Transverse colon (tissue), 4 donors: ENCODE measurements around the gene GTF2IRD2. TPM values are rescaled to one million over a fixed set of nuclear protein-coding genes. Genes with fewer than 3 reads are reported as not detected.
A peak's percentile ranks its signal among the peaks of the same experiment; 100 is the strongest.
"Not testable (repeated sequence)": the region's sequence is repeated elsewhere in the genome, so short reads cannot be mapped to it uniquely, and the experiment has no call there.

Experiments used
- DNase-seq: peaks from one replicate; pipeline ENCODE4 v3.0.0-alpha.2; 2019
- H3K27ac ChIP-seq, 4 donors: fragments of 200-600 bp; sonication (generic); 2 replicates each; pipeline ENCODE4 v1.5.1; 2016 to 2018; ENCODE audit warnings: inconsistent platforms in 4 of 4
- H3K27me3 ChIP-seq: fragments of 200-600 bp; sonication (generic); 2 replicates; pipeline ENCODE4 v1.5.1; 2017; ENCODE audit warnings: inconsistent platforms
- H3K36me3 ChIP-seq, 4 donors: fragments of 200-600 bp; sonication (generic); 2 replicates each; pipeline ENCODE4 v1.5.1; 2017 to 2019; ENCODE audit warnings: inconsistent platforms in 4 of 4
- H3K4me1 ChIP-seq, 4 donors: fragments of 200-600 bp; sonication (generic); 2 replicates each; pipeline ENCODE4 v1.5.1; 2017 to 2020; ENCODE audit warnings: inconsistent platforms in 4 of 4
- H3K4me3 ChIP-seq, 4 donors: fragments of 200-600 bp; sonication (generic); 1 replicate in 1 of 4; 2 replicates in 3 of 4; pipeline versions ENCODE4 v1.5.1 to v1.6.1; 2017 to 2019; ENCODE audit warnings: inconsistent platforms in 4 of 4
- H3K9me3 ChIP-seq, 2 donors: fragments of 200-600 bp; sonication (generic); 2 replicates each; pipeline ENCODE4 v1.5.1; 2017 to 2019; ENCODE audit warnings: inconsistent platforms in 2 of 2
- WGBS, 2 donors: methylation state at CpG; one replicate each; pipeline ENCODE4 v1.1.5; 2018; ENCODE audit warnings: low coverage in 1 of 2; 5-methylcytosine and 5-hydroxymethylcytosine counted together
- in situ Hi-C, 4 donors: fragments of 200-750 bp; cut with MboI; loops; one replicate each; pipeline versions ENCODE4 v1.15.0 to v1.15.1; 2017; ENCODE audit warnings: low sequenced_read_pairs in 3 of 4, low pct_ligation_motif_present in 1 of 4, low pct_unique_long_range_greater_than_20kb in 1 of 4
- intact Hi-C: fragments of 100-400 bp; cut with DNase I; formaldehyde crosslinking; loops from one replicate; pipeline ENCODE4 v1.15.1; 2023; ENCODE audit warnings: low total_unique reads
- total RNA-seq, 4 donors: library from RNA; depleted of rRNA; stranded (reverse); fragments of >200 nt; gene quantifications; one replicate each; pipeline ENCODE4 v1.1.0, GENCODE V29; 2016
- TF ChIP-seq, protein P1 (sequence below), 5 experiments: fragments of 200-600 bp in 3 of 5; fragments of 450-650 bp in 2 of 5; sonication (generic) in 3 of 5; IDR thresholded peaks; 1 replicate in 2 of 5; 2 replicates in 3 of 5; pipeline ENCODE4 v1.5.1; 2016 to 2017; ENCODE audit warnings: antibody characterized with exemption in 5 of 5, inconsistent platforms in 3 of 5, mild to moderate bottlenecking in 2 of 5, moderate library complexity in 1 of 5

The GTF2IRD2 gene
- total RNA-seq, 4 donors from 2014 or later = 12.1 to 103 (median 24.9) TPM

DNA sequence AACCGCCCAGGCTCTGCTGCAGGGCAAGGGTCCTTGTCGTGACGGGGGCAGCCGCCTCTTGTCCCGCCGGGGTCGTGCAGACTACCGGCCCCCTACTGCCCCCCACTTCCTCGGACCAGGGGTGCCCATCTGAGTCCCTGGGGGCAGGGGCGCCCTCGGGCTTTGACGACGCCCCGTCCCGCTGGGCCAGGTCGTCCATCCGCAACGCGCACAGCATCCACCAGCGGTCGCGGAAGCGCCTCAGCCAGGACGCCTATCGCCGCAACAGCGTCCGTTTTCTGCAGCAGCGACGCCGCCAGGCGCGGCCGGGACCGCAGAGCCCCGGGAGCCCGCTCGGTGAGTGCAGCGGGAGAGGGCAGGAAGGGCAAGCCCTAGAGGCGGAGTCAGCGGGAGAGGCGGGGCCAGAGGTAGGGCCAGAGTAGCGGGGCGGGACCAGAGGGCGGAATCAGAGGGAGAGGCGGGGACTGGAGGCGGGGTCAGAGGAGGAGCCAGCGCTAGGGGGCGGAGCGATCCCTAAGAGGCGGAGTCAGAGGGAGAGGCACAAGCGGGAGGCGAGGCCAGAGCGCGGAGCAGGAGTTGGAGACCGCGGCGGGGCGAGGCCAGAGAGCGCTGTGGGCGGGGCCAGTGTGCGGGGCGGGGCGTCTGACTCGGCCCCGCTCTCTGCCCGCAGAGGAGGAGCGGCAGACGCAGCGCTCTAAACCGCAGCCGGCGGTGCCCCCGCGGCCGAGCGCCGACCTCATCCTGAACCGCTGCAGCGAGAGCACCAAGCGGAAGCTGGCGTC lies 62.8 kb downstream of the GTF2IRD2 start:
- intact Hi-C loops, in situ Hi-C loops: not testable (repeated sequence)

DNA sequence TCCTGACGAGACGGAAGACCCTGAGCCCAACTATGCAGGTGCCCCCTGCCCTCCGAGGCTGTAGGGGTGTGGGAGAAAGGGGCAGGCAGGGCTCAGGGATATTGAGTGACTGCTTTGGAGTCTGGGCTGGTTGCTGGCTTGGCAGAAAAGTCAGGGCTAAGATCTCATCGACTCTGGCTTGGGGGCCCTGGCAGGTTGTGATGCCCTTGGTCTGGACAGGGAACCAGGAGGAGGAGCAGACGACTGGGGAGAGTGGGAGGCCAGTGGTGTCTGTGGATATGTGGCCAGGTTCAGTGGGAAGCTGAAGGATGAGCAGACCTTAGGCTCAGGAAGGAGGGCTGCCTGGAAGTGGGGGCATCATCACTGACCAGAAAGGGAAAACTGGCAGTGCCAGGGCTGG lies 67.8 kb downstream of the GTF2IRD2 start:
- H3K36me3 ChIP-seq, intact Hi-C loops, H3K27ac ChIP-seq, H3K27me3 ChIP-seq, H3K4me1 ChIP-seq, in situ Hi-C loops, H3K4me3 ChIP-seq, H3K9me3 ChIP-seq, DNase-seq: not testable (repeated sequence)
- WGBS, 2 donors = 80 to 86% methylated on average over 1 to 2 of the region's 5 CpGs

More for the DNA sequence above, 62.8 kb downstream of the GTF2IRD2 start:
- H3K36me3 ChIP-seq, H3K9me3 ChIP-seq, H3K4me1 ChIP-seq, H3K27me3 ChIP-seq: not testable (repeated sequence)
- TF ChIP-seq, protein P1, sequence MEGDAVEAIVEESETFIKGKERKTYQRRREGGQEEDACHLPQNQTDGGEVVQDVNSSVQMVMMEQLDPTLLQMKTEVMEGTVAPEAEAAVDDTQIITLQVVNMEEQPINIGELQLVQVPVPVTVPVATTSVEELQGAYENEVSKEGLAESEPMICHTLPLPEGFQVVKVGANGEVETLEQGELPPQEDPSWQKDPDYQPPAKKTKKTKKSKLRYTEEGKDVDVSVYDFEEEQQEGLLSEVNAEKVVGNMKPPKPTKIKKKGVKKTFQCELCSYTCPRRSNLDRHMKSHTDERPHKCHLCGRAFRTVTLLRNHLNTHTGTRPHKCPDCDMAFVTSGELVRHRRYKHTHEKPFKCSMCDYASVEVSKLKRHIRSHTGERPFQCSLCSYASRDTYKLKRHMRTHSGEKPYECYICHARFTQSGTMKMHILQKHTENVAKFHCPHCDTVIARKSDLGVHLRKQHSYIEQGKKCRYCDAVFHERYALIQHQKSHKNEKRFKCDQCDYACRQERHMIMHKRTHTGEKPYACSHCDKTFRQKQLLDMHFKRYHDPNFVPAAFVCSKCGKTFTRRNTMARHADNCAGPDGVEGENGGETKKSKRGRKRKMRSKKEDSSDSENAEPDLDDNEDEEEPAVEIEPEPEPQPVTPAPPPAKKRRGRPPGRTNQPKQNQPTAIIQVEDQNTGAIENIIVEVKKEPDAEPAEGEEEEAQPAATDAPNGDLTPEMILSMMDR (IDR thresholded peaks at IDR 0.05) = peak in 1 of 5 experiments; percentile 5
- H3K4me3 ChIP-seq = peak overlapping the region in 2 of 4 donors; percentile 19 to 46
- H3K27ac ChIP-seq = peak overlapping the region in 2 of 4 donors; percentile 48 to 59
- peak; percentile 98 for DNase-seq
- WGBS, 2 donors = 0% methylated on average over 13 of the region's 82 CpGs; no CpG with 5 or more reads in 1 of the 2 donors

DNA sequence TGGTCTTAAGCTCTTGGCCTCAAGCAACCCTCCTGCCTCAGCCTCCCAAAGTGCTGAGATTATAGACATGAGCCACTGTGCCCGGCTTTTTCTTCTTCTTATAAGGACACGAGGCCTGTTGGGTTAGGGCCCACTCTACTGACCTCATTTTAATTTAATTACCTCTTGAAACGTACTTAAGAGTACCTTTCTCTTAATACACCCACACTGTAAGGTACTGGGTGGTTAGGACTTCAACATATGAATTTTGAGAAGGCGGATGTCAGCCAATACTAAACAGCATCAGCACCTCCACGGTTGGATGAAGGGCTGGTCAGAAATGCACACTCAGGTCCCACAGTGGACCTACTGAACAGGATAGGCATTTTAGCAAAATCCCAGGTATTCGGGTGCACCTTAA lies 69.7 kb downstream of the GTF2IRD2 start:
- H3K36me3 ChIP-seq, H3K4me3 ChIP-seq, DNase-seq, H3K9me3 ChIP-seq, H3K4me1 ChIP-seq, H3K27me3 ChIP-seq, H3K27ac ChIP-seq, intact Hi-C loops, in situ Hi-C loops: not testable (repeated sequence)
- WGBS, 2 donors = 100% methylated on average over 1 of the region's 6 CpGs; no CpG with 5 or more reads in 1 of the 2 donors

DNA sequence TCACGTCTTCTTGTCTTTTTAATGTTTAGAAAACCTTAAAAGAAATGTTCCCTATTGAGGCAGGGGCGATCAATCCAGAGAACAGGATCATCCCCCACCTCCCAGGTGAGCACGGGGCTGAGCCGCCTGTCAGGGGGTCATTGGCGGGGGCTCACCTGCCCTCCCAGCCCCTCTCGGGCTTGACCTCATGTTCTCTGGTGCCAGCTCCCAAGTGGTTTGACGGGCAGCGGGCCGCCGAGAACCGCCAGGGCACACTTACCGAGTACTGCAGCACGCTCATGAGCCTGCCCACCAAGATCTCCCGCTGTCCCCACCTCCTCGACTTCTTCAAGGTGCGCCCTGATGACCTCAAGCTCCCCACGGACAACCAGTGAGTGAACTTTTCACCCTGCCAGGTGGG lies 72.4 kb downstream of the GTF2IRD2 start:
- H3K4me1 ChIP-seq, intact Hi-C loops, DNase-seq, H3K9me3 ChIP-seq, in situ Hi-C loops, H3K27ac ChIP-seq, H3K36me3 ChIP-seq, H3K27me3 ChIP-seq, H3K4me3 ChIP-seq: not testable (repeated sequence)
- WGBS, 2 donors = no CpG with 5 or more reads among the region's 17 CpGs

DNA sequence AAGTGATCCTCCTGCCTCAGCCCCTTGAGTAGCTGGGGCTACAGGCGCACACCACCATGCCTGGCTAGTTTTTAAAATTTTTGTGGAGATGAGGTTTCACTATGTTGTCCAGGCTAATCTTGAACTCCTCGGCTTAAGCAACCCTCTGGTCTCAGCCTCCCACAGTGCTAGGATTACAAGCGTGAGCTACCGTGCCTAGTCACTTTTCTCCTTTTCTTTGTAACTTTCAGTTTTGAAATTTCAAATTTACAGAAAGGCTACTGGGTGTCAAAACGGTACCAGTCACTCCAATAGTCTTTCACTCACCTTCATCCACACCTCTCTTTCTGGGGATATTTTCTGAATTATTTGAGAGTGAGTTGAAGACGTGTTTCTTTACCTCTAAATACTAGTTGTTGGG lies 76.3 kb downstream of the GTF2IRD2 start:
- in situ Hi-C loops, H3K4me1 ChIP-seq, H3K27me3 ChIP-seq, H3K4me3 ChIP-seq, DNase-seq, H3K36me3 ChIP-seq, H3K27ac ChIP-seq, intact Hi-C loops, H3K9me3 ChIP-seq: not testable (repeated sequence)
- WGBS, 2 donors = no CpG with 5 or more reads among the region's 6 CpGs

DNA sequence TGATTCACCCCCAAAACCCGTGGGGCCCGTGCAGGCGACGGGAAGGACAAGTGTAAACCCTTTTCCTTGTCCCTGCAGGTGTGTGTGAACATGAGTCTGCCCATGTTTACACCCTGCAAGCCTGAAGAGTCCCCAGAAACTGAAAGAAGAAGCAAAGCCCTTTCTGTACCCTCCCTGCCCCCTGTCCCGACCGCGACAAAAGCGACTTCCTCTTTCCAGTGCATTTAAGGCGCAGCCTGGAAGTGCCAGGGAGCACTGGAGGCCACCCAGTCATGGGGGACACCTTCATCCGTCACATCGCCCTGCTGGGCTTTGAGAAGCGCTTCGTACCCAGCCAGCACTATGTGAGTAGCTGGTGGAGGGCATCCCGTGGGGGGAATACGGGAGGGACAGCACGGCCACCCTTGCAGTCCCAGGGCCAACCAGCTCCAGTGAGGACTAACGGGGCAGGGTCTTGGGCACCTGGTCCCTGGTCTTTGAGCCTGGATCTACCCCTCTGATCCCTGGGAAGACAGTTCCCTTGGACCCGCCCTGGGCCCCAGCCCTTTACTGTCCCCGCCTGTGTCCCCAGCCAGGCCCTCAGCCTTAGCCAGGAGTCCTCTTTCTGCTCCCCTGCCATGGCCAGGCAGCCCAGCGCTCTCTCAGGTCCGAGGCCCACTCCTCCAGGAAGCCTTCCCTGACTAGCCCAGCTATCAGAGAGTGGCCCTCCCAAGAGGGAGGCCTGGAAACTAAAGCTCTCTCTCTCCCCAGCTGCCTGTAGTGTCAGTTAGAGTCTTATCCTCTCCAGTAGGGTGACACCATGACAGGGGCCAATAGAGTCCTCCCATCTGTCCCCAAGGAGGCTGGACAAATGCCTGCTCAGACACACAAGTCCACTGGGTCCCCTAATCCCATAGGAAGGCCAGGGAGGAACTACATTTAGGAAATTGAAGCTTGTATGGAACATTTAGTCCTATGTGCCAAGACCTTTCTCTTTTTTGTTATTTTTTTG lies 77.3 kb downstream of the GTF2IRD2 start, which contains the start of gene NCF1:
NCF1 (plus strand) TSS at position 252 of the 991 bp plus-strand sequence; CDS start at position 273, 21 bp downstream.
- in situ Hi-C loops, H3K27ac ChIP-seq, H3K27me3 ChIP-seq, intact Hi-C loops, DNase-seq, H3K36me3 ChIP-seq, H3K9me3 ChIP-seq, H3K4me3 ChIP-seq, H3K4me1 ChIP-seq: not testable (repeated sequence)
- no CpG with 5 or more reads among the region's 21 CpGs for WGBS, 2 donors

DNA sequence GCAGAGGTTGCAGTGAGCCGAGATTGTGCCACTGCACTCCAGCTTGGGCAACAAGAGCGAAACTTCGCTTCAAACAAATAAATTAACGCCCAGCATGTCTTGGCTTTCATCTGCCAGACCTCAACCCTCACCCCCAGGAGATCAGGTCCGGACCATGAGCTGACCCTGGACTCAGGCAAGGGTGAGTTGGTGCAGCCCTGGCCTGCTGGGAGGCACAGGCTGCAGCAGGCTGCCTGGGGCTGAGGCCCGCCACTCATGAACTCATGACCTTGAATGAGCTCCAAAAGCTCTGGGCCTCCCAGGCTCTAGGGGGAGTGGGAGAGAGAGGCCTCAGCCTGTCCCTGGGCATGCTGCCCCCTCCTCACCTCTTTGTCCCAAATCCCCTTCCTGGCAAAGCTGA lies 79.3 kb downstream of the GTF2IRD2 start:
- H3K27me3 ChIP-seq, intact Hi-C loops, in situ Hi-C loops, H3K4me3 ChIP-seq, H3K4me1 ChIP-seq, H3K9me3 ChIP-seq, H3K27ac ChIP-seq, H3K36me3 ChIP-seq, DNase-seq: not testable (repeated sequence)
- WGBS, 2 donors = no CpG with 5 or more reads among the region's 6 CpGs

DNA sequence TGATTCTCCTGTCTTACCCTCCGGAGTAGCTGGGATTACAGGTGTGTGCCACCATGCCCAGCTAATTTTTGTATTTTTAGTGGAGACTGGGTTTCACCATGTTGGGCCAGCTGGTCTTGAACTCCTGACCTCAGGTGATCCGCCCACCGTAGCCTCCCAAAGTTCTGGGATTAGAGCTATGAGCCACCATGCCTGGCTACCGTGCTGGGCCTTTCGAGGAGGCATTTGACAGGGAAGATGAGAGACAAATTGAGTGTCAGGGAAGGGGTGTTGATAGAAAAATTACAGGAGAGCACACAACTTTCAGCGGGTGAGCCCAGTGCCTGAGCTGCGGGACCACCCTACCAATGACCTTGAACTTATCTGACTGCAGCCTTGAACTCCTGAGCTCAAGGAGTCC lies 81.3 kb downstream of the GTF2IRD2 start:
- H3K4me3 ChIP-seq, H3K4me1 ChIP-seq, H3K36me3 ChIP-seq, DNase-seq, intact Hi-C loops, H3K27ac ChIP-seq, H3K9me3 ChIP-seq, in situ Hi-C loops, H3K27me3 ChIP-seq: not testable (repeated sequence)
- WGBS, 2 donors = 96% methylated on average over 4 of the region's 7 CpGs; no CpG with 5 or more reads in 1 of the 2 donors

DNA sequence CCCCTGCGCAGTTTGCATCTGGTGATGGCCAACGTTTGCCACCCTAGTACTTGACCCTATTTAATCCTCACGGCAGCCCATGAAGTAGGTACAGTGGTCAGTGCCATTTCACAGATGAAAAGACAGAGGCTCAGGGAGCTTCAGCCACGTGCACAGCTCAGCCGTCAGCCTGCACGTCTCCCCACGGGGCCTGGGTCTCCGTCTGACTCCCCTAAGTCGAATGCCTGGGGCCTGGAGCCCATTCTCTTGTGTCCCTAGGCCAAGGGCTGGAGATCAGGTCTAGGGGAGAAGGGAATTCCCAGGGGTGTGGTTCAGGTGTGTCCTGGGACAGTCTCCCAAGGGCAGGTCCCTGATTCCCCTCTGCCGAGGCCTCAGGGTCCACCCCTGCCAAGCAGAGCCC lies 84.4 kb downstream of the GTF2IRD2 start:
- H3K4me3 ChIP-seq, intact Hi-C loops, DNase-seq, H3K36me3 ChIP-seq, H3K27ac ChIP-seq, H3K4me1 ChIP-seq, H3K9me3 ChIP-seq, in situ Hi-C loops, H3K27me3 ChIP-seq: not testable (repeated sequence)
- 60% methylated on average over 2 of the region's 10 CpGs; no CpG with 5 or more reads in 1 of the 2 donors for WGBS, 2 donors
